Heart right ventricle (tissue), 16 donors: ENCODE results near the gene FCHO1. TPM values are rescaled to one million over a fixed set of nuclear protein-coding genes. Genes with fewer than 3 reads are reported as not detected.

ENCODE experiments used
- ATAC-seq, 8 donors: fragments of 200-7000 bp; cut with Tn5 transposase; one replicate each; pipeline ENCODE4 v1.9.1; 2020; ENCODE audit warnings: mild to moderate bottlenecking in 8 of 8, moderate library complexity in 8 of 8, moderate number of reproducible peaks in 1 of 8
- DNase-seq, 2 donors: peaks; one replicate each; pipeline ENCODE4 v3.0.0-alpha.2; 2020
- H3K27ac ChIP-seq, 10 donors: fragments of 200-600 bp; sonication (generic) in 2 of 10; one replicate each; pipeline versions ENCODE4 v1.5.0 to v1.8.0; 2020 to 2022; ENCODE audit warnings: mild to moderate bottlenecking in 3 of 10
- H3K27me3 ChIP-seq, 7 donors: fragments of 200-600 bp; one replicate each; pipeline ENCODE4 v1.8.0; 2021 to 2022; ENCODE audit warnings: mild to moderate bottlenecking in 2 of 7
- H3K36me3 ChIP-seq, 9 donors: fragments of 200-600 bp; sonication (generic) in 1 of 9; one replicate each; pipeline versions ENCODE4 v1.5.0 to v1.8.0; 2020 to 2022; ENCODE audit warnings: mild to moderate bottlenecking in 2 of 9
- H3K4me1 ChIP-seq, 9 donors: fragments of 200-600 bp; sonication (generic) in 1 of 9; one replicate each; pipeline versions ENCODE4 v1.5.0 to v1.8.0; 2020 to 2022; ENCODE audit warnings: mild to moderate bottlenecking in 4 of 9
- H3K4me3 ChIP-seq, 10 donors: fragments of 200-600 bp; sonication (generic) in 2 of 10; one replicate each; pipeline versions ENCODE4 v1.5.0 to v1.8.0; 2020 to 2022; ENCODE audit warnings: mild to moderate bottlenecking in 7 of 10, moderate library complexity in 2 of 10
- H3K9me3 ChIP-seq, 11 donors: fragments of 200-600 bp in 10 of 11; sonication (generic) in 2 of 11; one replicate each; pipeline versions ENCODE4 v1.5.0 to v1.8.0; 2013 to 2022; ENCODE audit warnings: mild to moderate bottlenecking in 2 of 11, control low read depth in 1 of 11, moderate library complexity in 1 of 11
- CTCF ChIP-seq, 9 donors: fragments of 200-600 bp; sonication (generic) in 2 of 9; IDR thresholded peaks; one replicate each; pipeline versions ENCODE4 v1.5.0 to v1.8.0; 2021 to 2022; ENCODE audit warnings: antibody characterized with exemption in 9 of 9, mild to moderate bottlenecking in 5 of 9, moderate library complexity in 1 of 9
- WGBS, 2 donors: extraction: QIAGEN DNeasy Blood & Tissue Kit; methylation state at CpG; one replicate each; pipeline ENCODE4 v1.1.7; 2013; ENCODE audit warnings: inconsistent platforms in 1 of 2; 5-methylcytosine and 5-hydroxymethylcytosine counted together
- intact Hi-C, 10 donors: fragments of 100-400 bp; cut with DNase I; formaldehyde crosslinking; loops; one replicate each; pipeline versions ENCODE4 v1.11.1 to v1.14.2; 2022
- polyA plus RNA-seq, 2 donors: library from polyadenylated mRNA; stranded (reverse); fragments of 200-250 nt; gene quantifications; one replicate each; pipeline ENCODE4 v1.2.3, GENCODE V29; 2013
- total RNA-seq, 10 donors: library from RNA; stranded (reverse); fragmentation: NEBNext Ultra II Directional in 3 of 10; extraction: Animal tissue kit (Norgen Biotek cat#: 25700) in 3 of 10; gene quantifications; one replicate each; pipeline versions ENCODE4 v1.2.1 to v1.2.4, GENCODE V29; 2021 to 2023
- donor health status: Arrhythmogenic right ventricular cardiomyopathy.
- donor health status: ischemic (EF 13 %, LVEDD 7.1; RV severe dilation, severe dysfunction).
- donor health status: healthy with polysubstance abuse.
- donor health status: DM: no; HTN: yes; CAD: no.
- donor health status: DM: no; HTN: no; CAD: no.
- donor health status: ischemic (EF 25% LVEDD 6.9; RV normal size, moderate dysfunction).
- donor health status: ischemic (EF 25% LVEDD 5.7; RV mildly dilated, moderate dysfunction).
- donor health status: healthy.
- donor health status: DM: yes; HTN: yes; CAD: no.
- donor health status: Ischemic cardiomyopathy.
- donor health status: ischemic (EF 35%, LVEDD 5.7; RV mildly dilated, moderate dysfunction).
- donor health status: nonischemic (EF 11% LVEDD 7.7; RV severe dilation, severe dysfunction).
- donor health status: DM: yes; HTN: yes; CAD: no.
- donor health status: PGD.
- donor health status: ischemic (EF 29% LVEDD 5.4; RV normal size, mild dysfunction).
- donor health status: nonischemic (EF 23%, LVEDD 6.1; RV moderate dilation, normal function).

The FCHO1 gene
- total and polyA plus RNA-seq, 12 donors = 0.21 to 2.6 (median 0.73) TPM

- no peak for DNase-seq
- Histone ChIP-seq H3K27ac (no peak overlapping the region), H3K36me3 (peaks cover 0 to 12% (median 0%) of the 10 kb centered on the region in 9 donors), H3K4me3 (no peak overlapping the region), H3K4me1 (peaks cover 0 to 10% (median 0%) of the 10 kb centered on the region in 9 donors), H3K9me3 (no peaks in the 10 kb centered on the region), H3K27me3 (peaks cover 0 to 24% (median 11%) of the 10 kb centered on the region in 7 donors)
- no peak for ATAC-seq
- 80 to 90% methylated on average over 2 of the region's 2 CpGs for WGBS, 2 donors
- intact Hi-C loops = loop anchor here in 2 of 10 donors (10.0 kb wide), 1 partner anchor 66 kb away; the partner anchor contains the start of gene RPL18A (in 2 of the 2)
- no peak for TF ChIP-seq CTCF (IDR thresholded peaks at IDR 0.05)
Measured at GRCh38 chr19:17788632-17789031, 37.4 kb downstream of the FCHO1 start.

GRCh38 chr19:17790059-17790780 is 38.9 kb downstream of the FCHO1 start:
- intact Hi-C loops = loop anchor here in 1 of 10 donors (5.0 kb wide), 1 partner anchor 358 kb away; no protein-coding TSS in a partner anchor
- peaks cover 0 to 16% (median 0%) of the 10 kb centered on the region in 9 donors for H3K4me1 ChIP-seq
- peaks cover 0 to 40% (median 27%) of the 10 kb centered on the region in 7 donors for H3K27me3 ChIP-seq
- WGBS, 2 donors = 67 to 72% methylated on average over 6 of the region's 6 CpGs
- peaks cover 0 to 4% (median 0%) of the 10 kb centered on the region in 9 donors for H3K36me3 ChIP-seq
- no peak overlapping the region for H3K4me3 ChIP-seq
- no peak for TF ChIP-seq CTCF (IDR thresholded peaks at IDR 0.05)
- DNase-seq = no peak
- H3K27ac ChIP-seq = no peak overlapping the region
- ATAC-seq = no peak
- H3K9me3 ChIP-seq = no peaks in the 10 kb centered on the region

- peaks cover 0 to 77% (median 58%) of the 10 kb centered on the region in 7 donors for H3K27me3 ChIP-seq
- ATAC-seq (no peak), DNase-seq (no peak)
- WGBS, 2 donors = 38 to 51% methylated on average over 9 of the region's 9 CpGs
- TF ChIP-seq CTCF (IDR thresholded peaks at IDR 0.05) = no peak
- no peaks in the 10 kb centered on the region for H3K9me3 ChIP-seq
- H3K36me3 ChIP-seq = no peaks in the 10 kb centered on the region
- peak overlapping the region in 1 of 10 donors; percentile 34 for H3K4me3 ChIP-seq
- intact Hi-C loops = loop anchor here in 1 of 10 donors (5.0 kb wide), 1 partner anchor 362 kb away; no protein-coding TSS in a partner anchor
- no peak overlapping the region for H3K27ac ChIP-seq
- H3K4me1 ChIP-seq = peaks cover 0 to 19% (median 0%) of the 10 kb centered on the region in 9 donors
Measured at GRCh38 chr19:17794412-17794730, 43.1 kb downstream of the FCHO1 start.

GRCh38 chr19:17794731-17795494 is 43.6 kb downstream of the FCHO1 start, which contains the start of gene B3GNT3:
Gene B3GNT3 (plus strand): TSS chr19:17795138. CDS start chr19:17807808, 12,670 bp downstream.
- Histone ChIP-seq H3K27ac (no peak within 1 kb of the TSS), H3K9me3 (no peaks in the 10 kb centered on the region), H3K36me3 (no peaks in the 10 kb centered on the region), H3K4me3 (peak within 1 kb of the TSS in 1 of 10 donors; percentile 34), H3K27me3 (peaks cover 0 to 82% (median 61%) of the 10 kb centered on the region in 7 donors), H3K4me1 (peaks cover 0 to 19% (median 0%) of the 10 kb centered on the region in 9 donors)
- WGBS, 2 donors = 4 to 7% methylated on average over 49 to 50 of the region's 50 CpGs
- intact Hi-C loops = loop anchor here in 1 of 10 donors (5.0 kb wide), 1 partner anchor 363 kb away; no protein-coding TSS in a partner anchor
- ATAC-seq (no peak), DNase-seq (peak in 1 of 2 donors; percentile 34)
- no peak for TF ChIP-seq CTCF (IDR thresholded peaks at IDR 0.05)
